GM21381 (cell line): ENCODE measurements around the gene CHRM2.
"Not testable (repeated sequence)": the region's sequence is repeated elsewhere in the genome, so short reads cannot be mapped to it uniquely, and the experiment has no call there.

Source experiments
- ATAC-seq: cut with Tn5 transposase; IDR thresholded peaks from one replicate; pipeline ENCODE4 v1.9.1; 2021; ENCODE audit warnings: mild to moderate bottlenecking, moderate library complexity; ENCODE audit not compliant: unreplicated experiment

The CHRM2 gene

DNA sequence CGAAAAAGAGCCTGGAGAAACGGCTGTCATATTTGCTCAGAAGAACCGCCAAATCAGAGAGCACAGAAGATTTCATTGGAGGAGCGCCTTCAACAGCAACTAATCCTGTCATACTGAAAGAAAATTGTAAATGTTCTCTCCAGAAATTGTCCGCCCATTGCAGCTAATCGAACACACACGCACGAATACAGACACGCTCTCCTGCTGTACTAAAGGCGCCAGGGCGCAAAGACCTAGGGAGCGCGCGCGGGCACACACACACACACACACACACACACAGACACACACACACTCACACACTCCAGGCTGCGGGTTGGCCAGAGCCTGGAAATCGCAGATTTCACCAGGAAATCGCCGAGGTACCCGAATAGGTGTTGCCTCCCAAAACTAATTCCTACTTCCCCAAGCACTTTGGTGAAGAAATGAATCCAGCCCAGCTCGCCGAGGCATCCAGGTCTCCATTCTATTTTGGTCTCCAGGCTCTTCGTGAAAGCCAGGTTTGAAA lies at the start of gene CHRM2:
Gene CHRM2 (plus strand): TSS at position 157 of the 505 bp plus-strand sequence. CDS start 146,214 bp downstream, outside the sequence.
- ATAC-seq, result no peak

- ATAC-seq, result not testable (repeated sequence)
These were observed 37.1 kb upstream of the CHRM2 start for GRCh38 chr7:136831398-136831797.

DNA sequence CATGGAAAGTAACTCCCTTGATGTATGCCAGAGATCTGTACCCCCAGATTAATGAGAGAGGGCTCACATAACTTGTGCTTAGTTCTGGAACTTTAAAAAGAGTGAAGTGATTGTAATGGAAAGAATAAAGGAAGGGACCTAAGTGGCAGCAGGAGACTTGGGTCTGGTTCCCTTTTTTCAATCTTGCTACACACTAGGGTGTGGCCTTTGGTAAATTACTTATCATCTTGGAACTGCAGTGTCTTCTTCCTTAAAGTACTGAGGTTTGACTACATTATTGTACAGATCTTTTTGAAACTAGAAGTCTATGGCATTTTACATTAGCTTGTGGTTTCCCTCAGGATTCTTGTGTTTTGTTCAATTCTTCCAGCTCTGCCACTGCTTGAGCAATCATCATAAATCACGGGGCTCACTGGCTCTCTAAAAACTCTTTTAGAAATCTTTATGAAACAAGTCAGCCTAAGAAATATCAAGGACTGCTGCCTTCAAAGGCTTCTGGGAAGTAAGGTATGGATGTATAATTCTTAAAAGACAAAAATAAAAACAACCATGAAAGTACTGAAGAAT lies 22.5 kb upstream of the CHRM2 start:
- no peak for ATAC-seq

DNA sequence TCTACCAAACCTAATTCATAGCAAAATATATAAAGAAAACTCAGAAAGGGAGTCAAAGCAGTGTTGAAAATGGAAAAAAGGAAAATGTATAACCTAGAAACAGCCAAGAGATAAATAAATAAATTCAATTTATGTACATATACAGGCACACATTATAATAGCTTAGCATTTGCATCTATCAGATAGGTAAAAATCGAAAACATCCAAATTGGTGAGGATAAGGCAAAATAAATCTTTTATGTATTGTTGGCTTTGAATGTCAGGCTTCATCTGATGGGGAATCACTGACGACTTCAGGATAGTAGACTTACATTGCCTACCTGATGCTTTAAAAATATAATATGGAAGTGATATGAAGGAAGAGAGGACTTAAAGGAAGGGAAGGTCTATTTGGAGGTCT lies 20.6 kb upstream of the CHRM2 start:
- ATAC-seq, result no peak

DNA sequence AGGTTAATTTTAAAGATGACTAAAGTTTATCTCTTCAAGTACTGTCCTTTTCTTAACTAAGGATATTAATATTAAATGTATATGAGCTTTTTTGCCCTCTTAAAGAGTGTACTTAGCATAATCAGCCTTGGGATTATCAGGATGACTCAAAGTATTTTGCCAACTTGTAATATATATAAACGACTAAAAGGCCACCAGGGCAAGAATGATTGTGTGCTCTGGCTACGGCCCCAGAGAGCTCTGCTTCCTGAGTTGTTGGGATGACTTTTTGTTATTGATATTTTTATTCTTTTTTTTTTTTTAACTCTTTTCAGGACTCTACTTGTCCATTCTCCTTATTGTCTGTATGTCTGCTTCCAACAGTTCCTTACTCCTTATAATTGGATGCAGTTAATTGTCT lies 14.8 kb upstream of the CHRM2 start:
- ATAC-seq, result no peak

DNA sequence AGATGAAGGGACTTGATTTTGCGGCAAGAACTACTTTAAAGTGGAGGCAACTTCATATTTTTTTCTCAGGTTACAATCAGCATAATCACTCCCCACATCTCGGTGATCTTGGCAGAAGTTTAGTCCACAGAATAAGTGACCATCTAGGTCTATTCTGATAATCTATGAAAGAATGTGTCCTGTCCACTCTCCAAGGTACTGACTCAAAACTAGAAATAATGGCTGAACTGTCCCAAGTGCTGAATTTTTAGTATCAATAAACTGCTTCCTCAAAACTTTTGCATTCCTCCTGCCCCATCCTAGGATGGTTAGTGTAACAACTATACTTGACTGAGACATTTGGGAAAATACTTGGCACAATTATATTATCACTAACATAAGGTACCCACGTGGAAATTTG lies 10.9 kb upstream of the CHRM2 start:
- ATAC-seq, result no peak

DNA sequence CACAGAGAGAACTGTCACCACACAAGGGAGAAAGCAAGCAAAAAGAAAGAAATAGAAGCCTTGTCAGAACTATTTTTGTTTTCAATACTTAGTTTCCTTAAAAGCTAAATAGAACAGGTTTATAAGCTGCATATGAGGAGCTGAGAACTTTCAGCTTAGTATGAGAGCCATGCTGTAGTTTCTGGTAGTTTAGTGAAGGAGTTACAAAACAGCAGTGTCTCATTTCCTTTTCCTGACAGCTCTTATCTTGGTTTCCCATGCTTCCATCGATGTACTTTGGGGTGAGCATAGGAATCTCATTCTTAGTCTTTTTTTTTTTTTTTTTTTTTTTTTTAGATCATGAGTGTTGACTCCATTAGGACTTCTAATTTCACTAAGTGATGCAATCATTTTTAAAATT lies 8.6 kb upstream of the CHRM2 start:
- no peak for ATAC-seq

GRCh38 chr7:136865236-136865635 lies 3.2 kb upstream of the CHRM2 start:
- no peak for ATAC-seq

DNA sequence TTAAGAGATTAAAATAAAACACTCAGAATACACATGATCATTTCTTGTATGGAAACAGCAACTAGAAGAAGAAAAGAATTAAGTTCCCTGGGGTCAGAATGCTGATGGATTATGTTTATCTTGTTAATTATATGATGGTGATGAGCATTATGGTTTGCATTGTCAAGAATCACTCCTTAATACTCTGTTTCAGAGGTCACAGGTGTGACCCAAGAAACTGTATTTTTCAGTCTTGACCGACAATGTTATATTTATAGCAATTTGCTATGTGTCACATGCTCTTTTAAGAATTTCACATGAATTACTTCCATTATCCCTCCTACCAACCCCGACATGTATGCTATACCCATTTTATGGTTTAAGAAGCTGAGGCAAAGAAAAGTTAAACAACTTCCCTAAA lies 2.7 kb upstream of the CHRM2 start:
- no peak for ATAC-seq

DNA sequence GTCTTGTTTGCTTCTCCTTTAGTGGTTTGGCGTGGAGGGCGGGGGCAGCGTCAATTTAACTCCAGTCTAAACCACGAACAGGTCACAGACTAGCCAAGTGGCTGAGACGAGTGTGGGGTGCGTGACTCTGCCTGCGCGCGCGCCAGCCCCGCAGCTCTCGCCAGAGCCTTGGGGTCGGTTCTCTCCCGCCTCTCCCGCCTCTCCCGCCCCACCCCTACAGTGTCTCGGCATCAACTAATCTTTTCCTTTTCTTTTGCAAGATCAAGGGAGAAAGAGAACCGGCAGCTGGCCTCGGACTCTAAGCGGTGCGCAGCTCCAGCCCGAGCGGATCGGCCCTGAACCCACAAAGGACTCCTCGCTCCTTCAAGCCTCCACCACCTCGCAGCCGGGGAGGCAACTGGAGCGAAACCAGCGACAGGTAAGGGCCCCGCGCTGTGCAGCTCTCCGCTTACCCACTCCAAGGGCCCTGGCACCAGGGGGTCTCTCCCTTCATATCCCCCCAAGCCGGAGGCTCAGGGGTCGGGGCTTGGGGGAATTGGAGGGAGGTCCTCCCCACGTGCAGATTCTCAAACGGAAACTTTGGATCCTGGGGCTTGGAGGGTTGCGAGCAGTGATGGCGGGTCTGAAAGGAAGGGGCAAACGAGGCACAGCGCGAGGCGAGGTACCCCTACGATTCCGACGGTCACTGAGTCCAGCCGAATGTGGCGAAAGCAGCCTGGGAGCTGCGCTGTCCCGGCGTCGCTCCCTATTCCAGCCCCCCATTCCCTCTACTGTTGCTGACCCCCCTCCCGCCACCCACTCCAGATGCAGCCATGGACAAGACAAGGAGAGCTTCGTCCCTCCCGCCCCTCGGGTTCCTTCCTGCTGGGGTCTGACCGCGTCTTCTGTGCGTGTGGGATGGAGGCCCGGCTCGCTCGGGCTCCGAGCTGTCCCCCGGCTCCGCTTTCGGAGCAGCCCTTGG lies 829 bp downstream of the CHRM2 start:
- ATAC-seq, result no peak

- ATAC-seq, result no peak
These were observed 1.8 kb downstream of the CHRM2 start for GRCh38 chr7:136869991-136870865.

GRCh38 chr7:136870866-136871487 lies 2.5 kb downstream of the CHRM2 start:
- ATAC-seq, result no peak

DNA sequence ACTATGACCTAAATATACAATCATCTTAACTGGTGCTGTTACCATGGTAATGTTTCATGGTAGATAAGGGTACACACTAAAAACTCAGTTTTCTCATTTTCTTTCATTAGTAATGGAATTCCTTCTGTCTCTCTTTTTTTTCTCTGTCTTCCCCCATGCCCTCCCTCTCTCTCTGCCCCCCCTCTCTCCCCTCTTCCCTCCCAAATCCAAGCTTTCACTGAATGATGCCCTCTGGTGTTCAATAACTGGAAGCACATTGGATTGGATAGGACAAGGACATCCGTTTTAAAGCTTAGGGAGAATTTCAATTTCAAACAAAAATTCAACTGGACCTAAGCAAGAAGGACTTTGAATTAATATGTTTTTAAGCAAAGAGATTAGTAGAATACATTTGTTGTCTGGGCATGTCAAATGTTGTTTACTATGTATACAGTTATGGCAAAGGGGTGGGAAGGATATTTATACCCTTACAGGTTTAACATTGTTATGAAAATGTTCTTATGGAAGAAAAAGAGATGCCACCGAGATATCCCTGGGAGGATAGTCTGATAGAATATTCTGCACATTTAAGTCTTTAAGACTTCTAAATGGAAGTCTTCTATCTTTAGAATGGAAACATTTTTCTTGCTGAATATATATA lies 6.1 kb downstream of the CHRM2 start:
- ATAC-seq, result no peak

- no peak for ATAC-seq
These were observed 9.1 kb downstream of the CHRM2 start for GRCh38 chr7:136877509-136877908.

DNA sequence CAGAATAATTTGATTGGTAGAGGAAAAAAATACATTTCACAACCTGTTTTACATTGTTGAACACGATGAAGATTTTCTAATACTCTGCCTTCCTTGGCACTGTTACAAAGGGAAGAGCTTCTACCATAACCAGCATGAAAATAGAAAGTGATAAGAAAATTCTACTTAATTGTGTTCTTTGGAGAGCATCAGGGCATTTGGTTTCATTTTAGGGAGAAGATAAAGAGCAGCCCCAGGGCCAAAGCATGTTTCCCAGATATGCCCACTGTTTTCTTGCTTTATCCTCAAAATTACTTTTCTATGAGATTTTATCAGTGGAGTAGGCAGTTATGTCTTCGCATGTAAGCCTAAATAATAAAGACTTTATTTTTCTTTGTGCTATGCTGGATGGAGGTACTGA lies 9.5 kb downstream of the CHRM2 start:
- ATAC-seq, result no peak

GRCh38 chr7:136878878-136879277 lies 10.4 kb downstream of the CHRM2 start:
- ATAC-seq, result no peak

DNA sequence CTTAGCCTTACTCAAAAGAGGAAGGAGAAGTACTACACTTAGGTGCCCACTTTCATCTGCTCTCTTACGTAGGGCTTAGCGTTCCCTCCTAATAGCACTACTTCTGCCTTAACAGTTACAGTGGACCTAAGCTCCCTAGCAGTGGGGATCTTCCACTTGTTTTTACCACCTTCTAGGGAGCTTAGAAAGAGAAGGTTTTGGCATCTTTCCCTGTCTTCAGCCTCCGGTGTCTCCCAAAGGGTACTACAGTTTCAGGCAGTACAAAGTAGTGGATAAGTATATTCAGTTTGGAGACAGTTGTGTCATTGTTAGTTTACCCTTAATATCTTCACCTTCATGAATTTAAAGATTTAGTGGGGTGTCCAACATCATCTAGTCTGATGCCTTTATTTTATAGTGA lies 14.6 kb downstream of the CHRM2 start:
- no peak for ATAC-seq

DNA sequence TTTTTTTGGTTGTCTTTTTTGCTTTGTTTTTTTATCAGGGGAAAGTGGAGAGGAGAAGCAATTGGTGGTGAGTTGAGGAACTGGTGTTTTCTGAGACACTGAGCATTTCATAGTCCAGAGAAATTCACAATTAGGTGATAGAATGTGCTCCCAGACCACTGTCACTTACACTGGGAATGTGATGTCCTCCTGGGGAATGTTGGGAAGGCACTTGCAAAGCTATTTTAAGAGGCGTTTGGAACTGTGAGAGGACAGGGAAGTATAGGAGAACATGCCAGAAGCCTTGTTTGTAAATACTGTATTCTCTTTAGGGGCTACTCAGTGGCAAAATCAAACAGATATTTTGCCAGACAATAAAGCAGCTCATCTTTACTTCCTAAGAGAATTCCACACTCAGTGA lies 16.0 kb downstream of the CHRM2 start:
- ATAC-seq, result no peak

DNA sequence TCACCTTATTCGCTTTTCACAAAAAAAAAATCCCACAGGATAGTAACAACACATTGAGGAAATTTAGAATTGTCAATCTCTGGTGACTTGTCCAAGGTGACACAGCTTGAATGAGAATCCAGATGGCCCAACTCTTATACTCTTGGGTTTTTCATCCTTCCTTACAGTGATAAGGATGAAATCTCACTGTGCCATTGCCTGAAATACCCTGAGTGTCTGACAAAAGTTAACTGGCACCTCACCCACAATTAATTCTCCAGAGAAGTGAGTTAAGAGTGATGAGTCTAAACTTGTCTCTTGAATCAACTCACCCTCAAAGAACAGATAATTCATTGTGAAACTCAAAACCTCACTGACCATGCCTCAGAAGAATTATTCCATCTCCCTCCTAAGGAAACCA lies 18.9 kb downstream of the CHRM2 start:
- no peak for ATAC-seq

- ATAC-seq, result no peak
These were observed 21.9 kb downstream of the CHRM2 start for GRCh38 chr7:136890399-136890798.
